DND-41 (cell line): ENCODE measurements around the gene FKBP14.

Experiments used
- ATAC-seq: fragments of 200-7000 bp; cut with Tn5 transposase; 3 replicates; pipeline ENCODE4 v1.9.1; 2021; ENCODE audit warnings: low read depth; ENCODE audit not compliant: insufficient read depth
- DNase-seq: peaks from one replicate; pipeline ENCODE4 v3.0.0-alpha.2; 2020
- H2AFZ ChIP-seq: 2 replicates; pipeline ENCODE4 v1.6.0; 2012; ENCODE audit warnings: low read depth, low read length
- H3K27ac ChIP-seq: 2 replicates; pipeline ENCODE4 v1.5.1; 2012; ENCODE audit warnings: low read length, inconsistent platforms
- H3K27me3 ChIP-seq: fragments of 200-600 bp; sonication (generic); 2 replicates; pipeline ENCODE4 v1.6.0; 2012; ENCODE audit warnings: low read length, mild to moderate bottlenecking, inconsistent platforms; ENCODE audit not compliant: insufficient read depth, poor library complexity
- H3K36me3 ChIP-seq: 2 replicates; pipeline ENCODE4 v1.5.1; 2012; ENCODE audit warnings: low read length, inconsistent platforms; ENCODE audit not compliant: insufficient read depth
- H3K4me1 ChIP-seq: 2 replicates; pipeline ENCODE4 v1.5.1; 2012; ENCODE audit warnings: mild to moderate bottlenecking, low read length; ENCODE audit not compliant: insufficient read depth
- H3K4me2 ChIP-seq: 2 replicates; pipeline ENCODE4 v1.6.0; 2012; ENCODE audit warnings: mild to moderate bottlenecking, moderate library complexity, low read length, inconsistent platforms; ENCODE audit not compliant: insufficient read depth
- H3K4me3 ChIP-seq, 2 experiments: fragments of 200-600 bp in 1 of 2; shearing (Covaris generic) in 1 of 2; 2 replicates each; pipeline ENCODE4 v1.5.1; 2012 to 2016; ENCODE audit warnings: inconsistent platforms in 2 of 2, low read length in 2 of 2, mild to moderate bottlenecking in 2 of 2, low read depth in 1 of 2, moderate library complexity in 1 of 2
- H3K79me2 ChIP-seq: 2 replicates; pipeline ENCODE4 v1.6.0; 2012; ENCODE audit warnings: low read length, inconsistent platforms; ENCODE audit not compliant: insufficient read depth
- H3K9ac ChIP-seq: 2 replicates; pipeline ENCODE4 v1.6.0; 2012; ENCODE audit warnings: low read depth, mild to moderate bottlenecking, inconsistent platforms, low read length, moderate library complexity
- H3K9me3 ChIP-seq: 2 replicates; pipeline ENCODE4 v1.5.1; 2012; ENCODE audit warnings: low read length, moderate library complexity, mild to moderate bottlenecking, inconsistent platforms; ENCODE audit not compliant: insufficient read depth, severe bottlenecking
- H4K20me1 ChIP-seq: 2 replicates; pipeline ENCODE4 v1.6.0; 2012; ENCODE audit warnings: low read length; ENCODE audit not compliant: insufficient read depth
- EZH2 ChIP-seq: IDR thresholded peaks from 3 replicates; pipeline ENCODE4 v1.6.1; 2012; ENCODE audit warnings: borderline replicate concordance, low read depth, mild to moderate bottlenecking, moderate library complexity, low read length, inconsistent platforms; ENCODE audit not compliant: severe bottlenecking
- TF ChIP-seq, protein P1 (sequence below): IDR thresholded peaks from 2 replicates; pipeline ENCODE4 v1.5.1; 2012; ENCODE audit warnings: borderline replicate concordance, low read length, moderate library complexity, mild to moderate bottlenecking; ENCODE audit not compliant: poor library complexity, severe bottlenecking; ENCODE audit errors: extremely low read depth

The FKBP14 gene

DNA sequence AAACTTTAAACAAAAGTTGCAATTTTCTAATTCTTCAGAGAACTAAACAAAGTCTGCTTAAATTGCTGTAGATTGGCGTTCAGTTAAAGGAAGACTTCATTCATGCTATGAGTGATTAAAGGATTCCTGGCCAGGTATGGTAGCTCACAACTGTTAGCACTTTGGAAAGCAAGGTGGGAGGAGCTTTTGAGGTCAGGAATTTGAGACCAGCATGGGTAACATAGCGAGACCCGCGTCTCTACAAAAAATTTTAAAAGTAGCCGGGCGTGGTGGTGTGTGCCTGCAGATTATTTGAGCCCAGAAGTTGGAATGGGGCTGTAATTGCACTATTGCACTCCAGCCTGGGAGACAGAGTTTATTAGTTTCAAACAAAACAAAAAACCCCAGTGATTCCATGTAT lies 23.4 kb downstream of the FKBP14 start:
- H2AFZ ChIP-seq: no peak overlapping the region
- no peak overlapping the region for H3K4me2 ChIP-seq
- DNase-seq (no peak), ATAC-seq (no peak)
- no peaks in the 10 kb centered on the region for H3K9me3 ChIP-seq
- TF ChIP-seq, protein P1, sequence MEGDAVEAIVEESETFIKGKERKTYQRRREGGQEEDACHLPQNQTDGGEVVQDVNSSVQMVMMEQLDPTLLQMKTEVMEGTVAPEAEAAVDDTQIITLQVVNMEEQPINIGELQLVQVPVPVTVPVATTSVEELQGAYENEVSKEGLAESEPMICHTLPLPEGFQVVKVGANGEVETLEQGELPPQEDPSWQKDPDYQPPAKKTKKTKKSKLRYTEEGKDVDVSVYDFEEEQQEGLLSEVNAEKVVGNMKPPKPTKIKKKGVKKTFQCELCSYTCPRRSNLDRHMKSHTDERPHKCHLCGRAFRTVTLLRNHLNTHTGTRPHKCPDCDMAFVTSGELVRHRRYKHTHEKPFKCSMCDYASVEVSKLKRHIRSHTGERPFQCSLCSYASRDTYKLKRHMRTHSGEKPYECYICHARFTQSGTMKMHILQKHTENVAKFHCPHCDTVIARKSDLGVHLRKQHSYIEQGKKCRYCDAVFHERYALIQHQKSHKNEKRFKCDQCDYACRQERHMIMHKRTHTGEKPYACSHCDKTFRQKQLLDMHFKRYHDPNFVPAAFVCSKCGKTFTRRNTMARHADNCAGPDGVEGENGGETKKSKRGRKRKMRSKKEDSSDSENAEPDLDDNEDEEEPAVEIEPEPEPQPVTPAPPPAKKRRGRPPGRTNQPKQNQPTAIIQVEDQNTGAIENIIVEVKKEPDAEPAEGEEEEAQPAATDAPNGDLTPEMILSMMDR: no peak
- no peak overlapping the region for H3K27ac ChIP-seq
- no peak overlapping the region for H3K9ac ChIP-seq
- no peaks in the 10 kb centered on the region for H3K79me2 ChIP-seq
- H4K20me1 ChIP-seq: no peaks in the 10 kb centered on the region
- H3K36me3 ChIP-seq: no peaks in the 10 kb centered on the region
- no peak overlapping the region for H3K4me3 ChIP-seq
- H3K27me3 ChIP-seq: no peaks in the 10 kb centered on the region
- no peaks in the 10 kb centered on the region for H3K4me1 ChIP-seq

DNA sequence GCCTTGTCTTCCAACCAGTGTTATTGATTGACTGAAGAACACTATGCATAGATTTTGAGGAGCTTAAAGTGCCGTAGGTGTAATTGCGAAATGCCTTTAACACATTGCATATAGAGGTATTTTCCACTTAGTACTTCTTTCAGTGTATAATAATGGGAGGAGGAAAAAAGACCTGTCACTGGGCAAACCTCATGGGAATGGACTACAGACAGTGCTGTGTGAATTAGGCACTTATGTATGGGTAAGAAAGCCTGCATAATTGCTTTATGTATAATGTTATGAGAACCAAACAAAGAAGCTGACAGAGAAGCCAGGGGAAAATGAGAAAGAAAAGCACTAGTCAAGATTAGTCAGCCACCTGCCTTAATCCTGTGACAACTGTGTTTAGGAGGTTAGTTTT lies 24.5 kb downstream of the FKBP14 start:
- DNase-seq: no peak
- no peaks in the 10 kb centered on the region for H3K79me2 ChIP-seq
- H3K4me3 ChIP-seq: no peak overlapping the region
- no peaks in the 10 kb centered on the region for H3K27me3 ChIP-seq
- no peaks in the 10 kb centered on the region for H3K36me3 ChIP-seq
- no peaks in the 10 kb centered on the region for H4K20me1 ChIP-seq
- H3K4me1 ChIP-seq: no peaks in the 10 kb centered on the region
- H2AFZ ChIP-seq: no peak overlapping the region
- TF ChIP-seq, protein P1: no peak
- no peak for TF ChIP-seq EZH2
- ATAC-seq: no peak
- H3K9ac ChIP-seq: no peak overlapping the region
- no peaks in the 10 kb centered on the region for H3K9me3 ChIP-seq
- no peak overlapping the region for H3K27ac ChIP-seq
- no peak overlapping the region for H3K4me2 ChIP-seq

DNA sequence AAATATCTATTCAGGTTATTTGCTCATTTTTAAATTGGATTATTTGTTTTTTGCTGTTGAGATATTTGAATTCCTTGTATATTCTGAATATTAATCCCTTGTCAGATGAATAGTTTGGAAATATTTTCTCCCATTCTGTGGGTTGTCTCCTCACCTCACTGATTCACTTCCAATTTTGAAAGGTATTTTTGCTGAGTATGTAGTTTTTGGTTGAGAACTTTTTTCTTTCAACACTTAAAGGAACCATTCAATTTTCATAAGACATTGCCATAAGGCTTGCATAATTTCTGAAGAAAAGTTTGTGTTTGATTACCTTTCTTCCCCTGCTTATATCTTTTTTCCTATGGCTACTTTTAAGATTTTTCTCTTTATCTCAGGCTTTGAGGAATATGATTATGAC lies 28.0 kb downstream of the FKBP14 start:
- Histone ChIP-seq H3K4me1 (no peaks in the 10 kb centered on the region), H3K36me3 (no peaks in the 10 kb centered on the region), H3K9ac (no peak overlapping the region), H3K27me3 (no peaks in the 10 kb centered on the region), H2AFZ (no peak overlapping the region), H4K20me1 (no peaks in the 10 kb centered on the region), H3K9me3 (peaks cover 6% of the 10 kb centered on the region), H3K4me3 (no peak overlapping the region), H3K4me2 (no peak overlapping the region), H3K27ac (no peak overlapping the region), H3K79me2 (no peaks in the 10 kb centered on the region)
- DNase-seq (no peak), ATAC-seq (no peak)
- TF ChIP-seq, protein P1: no peak
- TF ChIP-seq EZH2: no peak

DNA sequence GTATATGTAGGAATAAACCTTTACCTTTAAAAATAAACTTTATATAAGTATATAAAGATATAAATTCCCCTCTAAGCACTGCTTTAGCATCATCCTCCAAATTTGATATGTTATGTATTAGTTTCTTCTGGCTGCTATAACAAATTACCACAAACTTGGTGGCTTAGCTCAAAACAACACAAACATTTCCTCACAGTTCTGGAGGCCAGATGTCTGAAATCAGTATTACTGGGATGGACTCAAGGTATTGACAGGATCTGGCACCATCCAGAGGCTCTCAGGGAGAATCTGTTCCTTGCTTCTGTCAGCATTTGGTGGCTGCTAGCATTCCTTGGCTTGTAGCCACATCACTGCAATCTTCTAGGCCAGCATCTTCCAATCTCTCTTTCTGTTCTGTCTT lies 30.2 kb downstream of the FKBP14 start:
- Histone ChIP-seq H3K36me3 (no peaks in the 10 kb centered on the region), H2AFZ (no peak overlapping the region), H3K27ac (no peak overlapping the region), H3K4me1 (no peaks in the 10 kb centered on the region), H3K79me2 (no peaks in the 10 kb centered on the region), H3K27me3 (no peaks in the 10 kb centered on the region), H3K4me2 (no peak overlapping the region), H3K9me3 (peaks cover 6% of the 10 kb centered on the region), H4K20me1 (no peaks in the 10 kb centered on the region), H3K9ac (no peak overlapping the region), H3K4me3 (no peak overlapping the region)
- no peak for DNase-seq
- TF ChIP-seq EZH2: no peak
- TF ChIP-seq, protein P1: no peak
- no peak for ATAC-seq
